Measurements from ENCODE around the gene ZBTB8B.

Gene ZBTB8B

GRCh38 chr1:32508761-32509160 is 43.9 kb downstream of the ZBTB8B start:
- DNase-seq (ENCODE audit: low read depth in 3 of 3): no peak

- DNase-seq (ENCODE audit: low read depth in 3 of 3): no peak
These were observed 45.1 kb downstream of the ZBTB8B start for GRCh38 chr1:32509939-32510338.

Data from stimulated activated CD4-positive, alpha-beta T cell treated with anti-CD3 and anti-CD28 coated beads, TNF-alpha, amount 100 ng/mL, for 4 hours (primary cell).